SK-N-SH (cell line): ENCODE results near the gene MBP.

Experiments
- CTCF ChIP-seq: fragments of 200-600 bp; sonication (generic); IDR thresholded peaks from 2 replicates; pipeline ENCODE4 v1.6.1; 2017; ENCODE audit warnings: antibody characterized with exemption, mild to moderate bottlenecking, moderate library complexity
- EP300 ChIP-seq, 2 experiments: IDR thresholded peaks; 2 replicates each; pipeline versions ENCODE4 v1.4.0 to v1.6.1; 2012; ENCODE audit warnings: borderline replicate concordance in 1 of 2, low read depth in 1 of 2, low read length in 1 of 2
- JUND ChIP-seq: IDR thresholded peaks from 2 replicates; pipeline ENCODE4 v1.4.0; 2012
- NRF1 ChIP-seq: IDR thresholded peaks from 2 replicates; pipeline ENCODE4 v1.6.1; 2012; ENCODE audit warnings: low read depth, mild to moderate bottlenecking, low read length
- PBX3 ChIP-seq: IDR thresholded peaks from 2 replicates; pipeline ENCODE4; 2012
- POLR2AphosphoS5 ChIP-seq: IDR thresholded peaks from 2 replicates; pipeline ENCODE4 v1.6.1; 2012; ENCODE audit warnings: low read depth, low read length
- RAD21 ChIP-seq: IDR thresholded peaks from 2 replicates; pipeline ENCODE4 v1.6.1; 2012; ENCODE audit warnings: mild to moderate bottlenecking, low read length
- RCOR1 ChIP-seq: fragments of 150-350 bp; IDR thresholded peaks from 2 replicates; pipeline ENCODE4 v1.6.1; 2017; ENCODE audit warnings: antibody characterized with exemption, low read length
- RFX5 ChIP-seq: IDR thresholded peaks from 2 replicates; pipeline ENCODE4 v1.6.1; 2012; ENCODE audit warnings: mild to moderate bottlenecking, improper control_type of control experiment, low read length
- SMC3 ChIP-seq: IDR thresholded peaks from 2 replicates; pipeline ENCODE4 v1.6.1; 2012; ENCODE audit warnings: low read depth, low read length, improper control_type of control experiment
- TAF1 ChIP-seq: IDR thresholded peaks from 2 replicates; pipeline ENCODE4 v1.6.1; 2012; ENCODE audit warnings: low read depth, mild to moderate bottlenecking, low read length, moderate library complexity, borderline replicate concordance
- YY1 ChIP-seq: IDR thresholded peaks from 2 replicates; pipeline ENCODE4 v1.4.0; 2012; ENCODE audit warnings: low read depth, mild to moderate bottlenecking
- TF ChIP-seq, protein P1 (sequence below): IDR thresholded peaks from 2 replicates; pipeline ENCODE4 v1.4.0; 2012; ENCODE audit warnings: low read depth, borderline replicate concordance
- TF ChIP-seq, protein P2 (sequence below): IDR thresholded peaks from 2 replicates; pipeline ENCODE4 v1.4.0; 2012; ENCODE audit warnings: low read depth

GRCh38 chr18:77024476-77024875, 108.1 kb downstream of the MBP start:
- TF ChIP-seq CTCF (no peak), RAD21 (no peak), POLR2AphosphoS5 (no peak), PBX3 (no peak), NRF1 (no peak), SMC3 (no peak), TAF1 (no peak), EP300 (IDR thresholded peaks at IDR 0.05; ENCODE audit: borderline replicate concordance in 1 of 2, low read depth in 1 of 2, low read length in 1 of 2) (no peak), RFX5 (no peak), YY1 (no peak), RCOR1 (no peak), JUND (no peak)
- TF ChIP-seq, protein P1, sequence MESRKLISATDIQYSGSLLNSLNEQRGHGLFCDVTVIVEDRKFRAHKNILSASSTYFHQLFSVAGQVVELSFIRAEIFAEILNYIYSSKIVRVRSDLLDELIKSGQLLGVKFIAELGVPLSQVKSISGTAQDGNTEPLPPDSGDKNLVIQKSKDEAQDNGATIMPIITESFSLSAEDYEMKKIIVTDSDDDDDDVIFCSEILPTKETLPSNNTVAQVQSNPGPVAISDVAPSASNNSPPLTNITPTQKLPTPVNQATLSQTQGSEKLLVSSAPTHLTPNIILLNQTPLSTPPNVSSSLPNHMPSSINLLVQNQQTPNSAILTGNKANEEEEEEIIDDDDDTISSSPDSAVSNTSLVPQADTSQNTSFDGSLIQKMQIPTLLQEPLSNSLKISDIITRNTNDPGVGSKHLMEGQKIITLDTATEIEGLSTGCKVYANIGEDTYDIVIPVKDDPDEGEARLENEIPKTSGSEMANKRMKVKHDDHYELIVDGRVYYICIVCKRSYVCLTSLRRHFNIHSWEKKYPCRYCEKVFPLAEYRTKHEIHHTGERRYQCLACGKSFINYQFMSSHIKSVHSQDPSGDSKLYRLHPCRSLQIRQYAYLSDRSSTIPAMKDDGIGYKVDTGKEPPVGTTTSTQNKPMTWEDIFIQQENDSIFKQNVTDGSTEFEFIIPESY = no peak
- TF ChIP-seq, protein P2, sequence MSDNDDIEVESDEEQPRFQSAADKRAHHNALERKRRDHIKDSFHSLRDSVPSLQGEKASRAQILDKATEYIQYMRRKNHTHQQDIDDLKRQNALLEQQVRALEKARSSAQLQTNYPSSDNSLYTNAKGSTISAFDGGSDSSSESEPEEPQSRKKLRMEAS = no peak
